ENCODE measurements around the gene C1QTNF6.

- TF ChIP-seq CTCF (IDR thresholded peaks at IDR 0.05) (no peak), ZFX (IDR thresholded peaks at IDR 0.05; ENCODE audit: borderline replicate concordance) (no peak)
Observed at GRCh38 chr22:37155971-37156370, 32.1 kb downstream of the C1QTNF6 start.

Measured in 22Rv1 (cell line).